ENCODE data around the gene SNX8. TPM values are rescaled to one million over a fixed set of nuclear protein-coding genes. Genes with fewer than 3 reads are reported as not detected.

SNX8 gene
- total and polyA plus RNA-seq, 9 of the 15 experiments (the other 6 are each of a cell fraction or from before 2014, with no cell fraction given), result 2.7 to 51.6 (median 16.9) TPM

GRCh38 chr7:2241580-2242540, 72.4 kb downstream of the SNX8 start, which contains the start of the genes MRM2 and NUDT1 (continued):
- no peak for TF ChIP-seq TGIF2 (CRISPR knock-in tag; IDR thresholded peaks at IDR 0.05)
- TF ChIP-seq LARP7 (IDR thresholded peaks at IDR 0.05), result no peak
- no peak for TF ChIP-seq ZNF165 (CRISPR knock-in tag; IDR thresholded peaks at IDR 0.05; ENCODE audit: borderline replicate concordance)
- no peak for TF ChIP-seq SMARCA5 (IDR thresholded peaks at IDR 0.05)
- no peak for TF ChIP-seq CBX5 (IDR thresholded peaks at IDR 0.05; ENCODE audit: borderline replicate concordance, low read depth)
- TF ChIP-seq MCM7 (IDR thresholded peaks at IDR 0.05), result no peak
- peak; percentile 56 for TF ChIP-seq GMEB1 (CRISPR knock-in tag; IDR thresholded peaks at IDR 0.05)
- no peak for TF ChIP-seq MEF2A (IDR thresholded peaks at IDR 0.05; ENCODE audit: control insufficient read depth, low read depth, low read length)
- no peak for TF ChIP-seq CEBPZ (IDR thresholded peaks at IDR 0.05; ENCODE audit: borderline replicate concordance, low read depth, low read length)
- TF ChIP-seq STAT6 (CRISPR knock-in tag; IDR thresholded peaks at IDR 0.05), result no peak
- TF ChIP-seq ZBTB34 (CRISPR knock-in tag; IDR thresholded peaks at IDR 0.05), result no peak
- peak; percentile 72 to 79 for TF ChIP-seq NRF1 (conservative IDR thresholded peaks at IDR 0.05 in 1 of 2, IDR thresholded peaks at IDR 0.05 in 1 of 2)
- TF ChIP-seq HIVEP1 (CRISPR knock-in tag; IDR thresholded peaks at IDR 0.05), result no peak
- TF ChIP-seq ADNP (tag; IDR thresholded peaks at IDR 0.05), result no peak
- TF ChIP-seq OTX1 (CRISPR knock-in tag; IDR thresholded peaks at IDR 0.05), result no peak
- TF ChIP-seq CHD2 (IDR thresholded peaks at IDR 0.05; ENCODE audit: low read depth, low read length), result no peak
- TF ChIP-seq DACH1 (IDR thresholded peaks at IDR 0.05; ENCODE audit: partially characterized antibody), result no peak

Data from K562 (cell line).